Stimulated activated CD4-positive, alpha-beta T cell treated with anti-CD3 and anti-CD28 coated beads, Interleukin-12 subunit alpha, Interleukin-12 subunit beta, amount 100 ng/mL, for 24 hours (primary cell): Measurements from ENCODE around the gene ANKRD63.
A peak's percentile ranks its signal among the peaks of the same experiment; 100 is the strongest.

Experiments used
- DNase-seq, 2 experiments: peaks; one replicate each; pipeline ENCODE4 v3.0.0-alpha.2; 2020; ENCODE audit warnings: low read depth in 2 of 2

ANKRD63 gene

DNA sequence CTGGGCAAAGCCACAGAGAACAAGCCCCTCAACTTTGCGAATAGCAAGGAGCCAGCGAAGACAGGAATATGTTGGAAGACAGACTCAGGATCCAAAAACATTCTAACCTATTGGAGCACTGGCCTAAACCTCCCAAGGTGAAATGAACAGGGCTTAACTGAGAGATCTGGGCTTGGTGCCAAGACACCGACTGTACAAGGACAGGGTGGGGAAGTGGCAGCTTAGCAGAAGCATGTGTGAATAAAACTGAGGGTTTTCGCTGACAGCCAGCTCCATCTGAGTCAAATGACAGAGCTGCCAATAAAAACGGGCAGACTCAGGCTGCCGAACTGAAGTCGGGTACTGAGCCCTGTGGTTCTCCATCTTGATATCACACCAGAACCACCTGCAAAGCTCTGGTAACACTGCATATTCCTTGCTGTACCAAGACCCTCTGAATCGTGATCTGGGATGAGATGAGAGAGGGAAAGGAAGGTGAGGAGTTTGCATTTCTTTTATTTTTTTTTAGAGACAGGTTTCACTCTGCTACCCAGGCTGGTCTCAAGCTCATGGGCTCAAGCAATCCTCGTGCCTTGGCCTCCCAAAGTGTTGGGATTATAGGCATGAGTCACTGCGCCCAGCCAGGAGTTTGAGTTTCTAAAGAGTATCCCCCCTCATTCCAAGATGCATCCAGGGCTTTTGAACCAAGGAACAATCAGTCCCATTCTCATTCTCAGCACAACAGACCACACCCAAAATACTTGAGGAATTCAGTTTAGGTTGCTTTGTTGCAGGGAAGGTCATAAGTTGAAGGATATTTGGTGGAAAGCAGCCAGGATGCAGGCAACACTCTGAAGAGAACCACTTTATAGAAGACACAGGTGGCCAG is 30.9 kb upstream of the ANKRD63 start:
- no peak for DNase-seq

DNA sequence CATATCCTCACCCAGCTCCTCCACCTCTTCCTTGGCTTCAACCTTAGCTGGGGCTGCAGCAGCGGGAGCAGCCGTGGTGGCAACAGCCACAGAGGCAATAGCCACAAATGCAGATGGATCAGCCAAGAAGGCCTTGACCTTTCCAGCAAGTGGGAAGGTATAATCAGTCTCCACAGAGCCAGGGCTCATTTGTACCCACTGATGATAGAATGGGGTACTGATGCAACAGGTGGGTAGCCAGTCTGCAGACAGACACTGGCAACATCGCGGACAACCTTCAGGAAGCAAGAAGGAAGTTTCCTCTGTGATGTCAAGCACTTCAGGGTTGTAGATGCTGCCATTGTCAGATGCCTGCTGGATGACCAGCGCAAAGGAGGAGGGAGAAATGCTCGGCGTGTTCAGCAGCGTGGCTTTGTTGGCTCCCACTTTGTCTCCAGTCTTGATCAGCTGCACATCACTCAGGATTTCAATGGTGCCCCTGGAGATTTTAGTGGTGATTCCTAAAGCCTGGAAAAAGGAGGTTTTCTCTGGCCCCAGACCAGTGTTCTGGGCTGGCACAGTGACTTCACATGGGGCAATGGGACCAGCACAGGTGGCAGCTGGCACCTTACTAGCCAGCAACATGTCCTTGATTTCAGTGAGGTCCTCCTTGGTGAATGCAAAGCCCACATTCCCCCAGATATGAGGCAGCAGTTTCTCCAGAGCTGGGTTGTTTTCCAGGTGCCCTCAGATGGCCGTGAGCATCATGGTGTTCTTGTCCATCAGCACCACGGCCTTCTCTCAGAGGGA is 29.7 kb upstream of the ANKRD63 start:
- no peak for DNase-seq

DNA sequence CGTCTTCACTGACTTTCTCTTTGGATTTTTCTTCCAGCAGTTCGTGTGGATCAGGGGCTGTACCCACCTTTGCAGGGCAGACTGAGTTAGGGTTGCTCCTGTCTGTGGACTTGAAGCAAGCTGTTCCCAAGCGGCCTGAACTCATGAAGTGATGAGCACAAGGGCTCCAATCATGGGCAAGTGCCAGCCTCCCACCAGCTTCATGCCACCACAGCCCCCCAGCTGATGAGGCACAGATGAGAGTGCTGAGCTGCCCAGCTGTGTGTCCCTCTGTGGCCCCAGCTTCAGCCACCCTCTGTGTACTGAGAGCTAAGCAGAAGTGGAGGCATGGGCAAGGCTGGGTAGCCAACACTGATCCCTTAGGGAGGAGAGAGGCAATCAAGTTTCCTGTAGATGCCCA is 28.1 kb upstream of the ANKRD63 start:
- no peak for DNase-seq

DNA sequence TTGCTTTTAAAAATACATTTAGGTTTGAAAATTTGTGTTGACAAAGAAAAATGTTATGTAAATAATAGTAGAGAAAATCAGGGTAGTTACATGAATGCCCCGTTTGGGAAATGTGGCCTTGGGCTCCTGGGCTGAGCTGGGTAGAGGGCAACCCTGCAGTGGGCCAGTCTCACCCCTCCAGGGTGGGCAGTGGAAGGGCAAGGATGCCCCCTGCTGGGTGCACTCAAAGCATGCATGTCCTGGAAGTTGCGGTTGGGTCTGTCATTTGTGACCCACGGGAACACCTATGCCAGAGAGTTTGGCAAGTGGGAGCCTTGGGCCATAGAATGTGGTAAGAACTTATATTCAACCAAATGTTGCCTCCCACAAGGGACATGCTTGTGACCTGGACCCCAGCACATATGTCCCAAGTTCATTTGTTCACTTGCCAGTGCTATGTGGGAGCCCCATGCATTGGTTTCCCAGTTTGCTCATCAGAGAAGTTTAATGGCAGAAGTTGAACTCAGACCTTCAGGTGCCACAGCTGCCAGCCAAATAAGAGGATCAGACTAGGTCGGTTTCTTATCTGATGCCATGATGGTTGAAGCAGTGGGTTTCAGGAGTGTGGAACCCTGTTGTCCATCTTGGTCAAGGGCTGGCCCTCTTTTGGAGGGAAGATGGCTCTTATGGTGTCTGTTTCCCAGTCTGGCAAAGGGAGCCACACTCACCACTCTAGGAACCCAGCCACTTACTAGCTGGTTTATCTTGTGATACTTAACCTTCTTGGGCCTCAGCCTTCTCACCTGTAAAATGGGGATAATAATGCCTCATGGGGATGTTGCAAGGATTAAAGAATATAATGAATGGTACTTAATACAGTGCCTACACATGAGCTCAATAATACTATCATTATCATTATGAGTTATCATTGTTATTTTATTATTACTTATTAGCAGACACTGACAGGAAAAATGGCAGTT is 27.4 kb upstream of the ANKRD63 start:
- DNase-seq: peak in 1 of 2 experiments; percentile 51

DNA sequence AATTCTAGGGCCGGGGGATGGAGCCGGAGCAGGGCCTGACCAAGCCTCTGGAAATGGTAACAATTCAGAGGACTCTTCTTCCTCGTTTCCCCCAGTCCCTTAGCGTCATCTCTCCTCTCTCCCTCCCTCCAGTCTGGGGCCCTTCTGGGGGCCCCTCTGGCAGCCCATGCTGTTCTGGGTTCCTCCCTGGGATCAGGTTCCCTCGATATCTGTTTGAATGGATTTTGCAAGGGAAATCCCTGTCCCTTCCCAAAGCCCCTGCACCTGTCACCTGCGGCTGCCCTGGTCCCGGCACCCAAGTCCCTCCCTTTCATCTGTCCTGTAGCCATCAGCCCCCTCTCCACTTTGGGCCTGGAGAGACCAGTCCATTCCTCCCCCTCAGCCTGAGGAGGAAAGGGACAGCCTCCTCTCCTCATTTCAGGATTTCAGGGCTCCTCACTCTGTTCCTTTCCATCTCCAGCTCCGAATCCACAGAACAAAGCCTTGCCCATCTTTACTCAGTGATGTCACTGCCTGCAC is 26.5 kb upstream of the ANKRD63 start:
- DNase-seq: no peak

DNA sequence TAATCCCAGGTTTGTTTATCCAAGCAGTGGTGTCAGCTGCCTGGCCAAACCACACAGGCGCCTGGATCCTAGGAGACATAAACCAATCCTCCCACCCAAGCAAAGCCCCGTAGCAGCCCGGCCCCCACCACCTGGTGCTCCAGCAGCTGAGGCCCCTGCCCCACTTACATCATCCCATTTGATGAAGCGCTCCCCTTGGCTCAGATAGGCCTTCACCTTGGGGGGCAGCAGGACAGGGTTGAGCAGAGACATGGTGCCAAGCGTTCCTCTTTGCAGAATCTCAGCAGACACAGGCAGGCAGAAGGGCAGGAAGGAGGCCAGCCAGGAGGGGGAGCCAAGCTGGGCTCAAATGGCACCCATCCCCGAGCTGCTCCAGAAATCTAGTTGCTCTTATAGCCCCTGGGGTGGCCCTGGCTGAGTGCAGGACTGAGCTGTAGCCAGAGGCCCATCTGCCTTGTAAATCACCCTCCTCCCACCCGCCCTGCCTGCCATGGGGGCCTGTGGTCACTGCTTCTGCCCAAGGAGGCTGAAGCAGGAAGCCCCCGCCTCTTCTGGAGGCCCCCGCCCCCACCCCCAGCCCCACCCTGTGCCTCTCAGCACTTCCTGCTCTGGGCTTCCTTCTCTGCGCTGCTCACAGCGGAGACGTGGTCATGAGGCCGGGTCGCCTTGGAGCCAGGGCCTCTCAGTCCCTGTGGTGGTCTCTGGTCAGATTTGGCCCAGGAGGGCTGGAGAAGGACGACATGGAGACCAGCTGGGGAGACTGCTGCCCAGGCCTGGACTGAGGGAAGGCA is 24.8 kb upstream of the ANKRD63 start, which contains the start of gene PLCB2:
Gene PLCB2, minus strand, starts transcription at position 515 of the 791 bp plus-strand sequence. Its CDS starts 263 bp downstream, at position 252.
- DNase-seq: peak in 1 of 2 experiments; percentile 54

DNA sequence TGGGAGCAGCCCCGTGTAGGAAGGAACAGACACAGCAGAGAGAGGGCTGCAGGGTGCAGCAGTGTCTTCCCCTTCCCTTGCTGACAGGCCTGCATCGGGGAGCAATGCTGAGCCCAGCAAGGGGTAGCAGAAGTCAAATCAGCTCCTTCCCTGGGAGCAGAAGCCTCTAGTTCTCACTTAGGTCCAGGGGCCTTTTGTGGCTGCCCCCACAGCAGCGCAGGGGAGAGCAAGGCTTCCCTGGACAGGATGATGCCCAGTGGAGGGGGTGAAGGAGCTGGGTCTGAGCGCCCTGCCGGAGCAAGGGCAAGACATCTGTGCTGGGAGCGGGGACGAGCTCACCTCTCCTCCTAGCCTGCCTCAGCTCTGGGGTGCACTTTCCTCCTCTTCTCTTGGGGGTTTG is 24.0 kb upstream of the ANKRD63 start:
- no peak for DNase-seq

DNA sequence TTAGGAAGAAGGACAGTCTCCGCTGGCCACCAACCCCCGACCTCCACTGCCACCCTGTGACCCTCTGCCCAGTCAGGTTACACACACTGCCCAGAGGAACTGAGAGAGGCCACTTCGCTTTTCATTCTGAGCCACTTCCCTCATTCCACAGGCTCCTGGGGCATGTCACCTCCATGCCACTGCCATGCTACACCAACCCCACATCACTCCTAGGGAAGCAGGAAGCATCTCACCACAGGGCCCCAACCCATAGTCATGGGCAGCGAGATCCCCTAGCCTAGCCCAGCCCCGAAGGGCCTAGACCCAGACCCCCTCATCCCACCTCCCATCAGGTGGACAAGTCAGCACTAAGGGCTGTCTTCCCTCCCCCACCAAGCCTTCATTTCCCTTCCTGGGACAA is 23.5 kb upstream of the ANKRD63 start:
- no peak for DNase-seq

DNA sequence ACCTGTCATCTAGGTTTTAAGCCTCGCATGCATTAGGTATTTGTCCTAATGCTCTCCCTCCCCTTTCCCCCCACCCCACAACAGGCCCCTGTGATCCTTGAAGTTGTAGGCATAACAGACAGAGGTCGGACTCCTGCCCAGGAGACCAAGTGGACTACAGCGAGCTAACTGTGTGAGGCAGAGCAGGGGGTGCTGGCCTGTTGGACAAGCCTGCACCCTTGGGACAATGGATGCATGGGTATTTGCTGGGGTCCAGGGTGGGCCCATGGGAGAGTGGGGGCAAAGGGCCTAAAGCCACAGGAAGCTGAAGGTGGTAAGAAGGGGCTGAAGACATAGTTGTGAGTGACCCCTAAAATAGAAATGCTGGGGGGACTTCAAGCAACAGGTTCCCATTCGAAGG is 22.4 kb upstream of the ANKRD63 start:
- no peak for DNase-seq

DNA sequence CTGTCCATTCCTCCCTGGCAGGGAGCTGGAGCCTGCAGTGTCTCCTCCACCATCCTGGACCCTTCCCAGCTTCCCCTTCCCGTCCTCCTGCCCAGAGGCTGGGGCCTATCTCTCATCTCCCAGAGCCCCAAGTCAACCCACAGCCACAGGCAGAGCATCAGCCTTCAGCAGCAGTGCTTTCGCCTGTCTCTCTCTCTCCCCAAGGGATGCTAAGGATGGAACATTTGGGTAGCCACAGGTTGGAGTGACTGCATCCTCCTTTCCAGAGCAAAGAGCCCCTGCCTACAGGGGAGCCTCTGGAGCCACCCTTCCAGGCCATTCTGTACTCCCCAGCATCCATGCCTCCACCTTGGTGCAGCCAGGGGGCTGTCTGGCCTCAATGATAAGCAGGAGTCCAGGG is 20.7 kb upstream of the ANKRD63 start:
- DNase-seq: no peak

DNA sequence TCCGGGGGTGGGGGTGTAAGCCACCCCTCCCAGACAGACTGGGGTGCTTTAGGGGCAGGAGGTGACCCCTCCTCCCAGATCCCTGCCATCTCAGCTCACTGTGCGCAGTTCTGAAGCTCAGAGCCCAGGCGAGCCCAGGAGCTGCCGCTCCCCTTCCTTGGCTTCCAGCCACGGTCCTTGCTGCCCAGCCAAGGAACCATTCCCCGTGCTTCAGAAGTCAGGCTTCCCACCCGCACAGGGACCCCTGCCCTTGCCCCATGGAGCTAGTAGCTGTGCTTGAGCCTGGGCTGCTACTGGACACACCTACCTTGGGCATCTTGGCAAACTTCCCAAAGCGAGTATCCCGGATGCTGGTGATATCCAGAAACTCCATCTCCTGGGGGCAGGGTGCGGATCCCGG is 20.1 kb upstream of the ANKRD63 start:
- DNase-seq: no peak

DNA sequence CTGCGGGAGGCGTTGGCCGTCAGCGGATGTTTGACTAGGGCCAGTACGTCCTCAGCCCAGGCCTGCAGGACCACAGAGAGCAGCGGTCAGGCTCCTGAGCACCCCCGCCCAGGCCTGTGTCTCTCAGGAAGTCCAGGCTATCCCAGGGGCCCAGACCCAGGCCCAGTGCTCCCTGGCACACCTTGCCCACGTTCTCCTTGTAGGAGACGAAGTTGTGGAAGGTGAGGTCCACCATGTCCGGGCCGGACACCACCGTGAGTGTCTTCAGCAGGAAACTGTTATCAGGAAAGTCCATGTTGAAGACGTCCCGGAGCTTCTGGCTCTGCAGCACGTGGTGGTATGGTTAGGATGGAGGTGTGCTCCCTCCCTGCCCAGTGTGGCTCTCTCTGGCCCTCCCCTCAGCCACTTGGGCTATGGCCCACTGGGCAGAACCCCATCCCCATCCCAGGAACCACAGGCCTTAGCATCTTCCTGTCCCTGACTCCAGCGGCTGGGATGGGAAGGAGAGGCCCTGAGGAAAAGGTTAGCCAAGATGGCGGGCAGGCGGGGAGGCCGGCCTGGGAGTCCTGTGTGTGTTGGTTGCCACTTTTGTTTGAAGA is 19.5 kb upstream of the ANKRD63 start:
- no peak for DNase-seq

DNA sequence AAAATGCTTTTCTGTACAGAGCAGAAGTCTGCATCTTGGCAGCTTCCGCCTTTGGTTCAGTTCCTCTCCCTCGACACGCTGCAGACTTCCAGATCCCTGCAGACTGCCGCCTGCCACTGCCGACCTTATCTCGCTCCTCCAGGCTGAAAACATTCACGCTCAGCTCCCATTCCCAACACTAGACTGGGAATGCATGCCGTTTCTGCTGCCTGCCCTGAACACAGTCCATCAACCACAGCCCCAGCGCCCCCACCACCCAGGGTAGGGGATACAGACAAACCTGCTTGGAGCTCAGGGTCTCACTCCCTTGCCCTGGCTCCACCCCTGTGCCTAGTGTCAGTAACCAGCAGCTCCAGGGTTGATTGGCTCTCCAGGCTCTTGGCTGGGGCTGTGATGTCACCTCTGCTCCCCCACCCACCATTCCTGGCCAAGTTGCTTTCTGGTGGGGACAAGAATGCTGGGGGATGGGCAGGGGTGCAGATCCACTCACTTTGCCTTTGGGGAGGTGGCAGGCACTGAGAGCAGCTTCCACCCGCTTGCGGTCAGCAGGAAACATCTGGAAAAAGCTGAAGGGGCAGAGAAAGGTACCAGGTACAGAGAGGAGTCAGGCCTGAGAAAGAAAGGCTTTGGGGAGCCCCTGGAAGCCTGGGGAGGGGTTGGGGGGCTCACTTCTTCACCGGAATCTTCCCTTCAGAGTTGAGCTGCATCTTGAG is 18.8 kb upstream of the ANKRD63 start:
- DNase-seq: no peak

DNA sequence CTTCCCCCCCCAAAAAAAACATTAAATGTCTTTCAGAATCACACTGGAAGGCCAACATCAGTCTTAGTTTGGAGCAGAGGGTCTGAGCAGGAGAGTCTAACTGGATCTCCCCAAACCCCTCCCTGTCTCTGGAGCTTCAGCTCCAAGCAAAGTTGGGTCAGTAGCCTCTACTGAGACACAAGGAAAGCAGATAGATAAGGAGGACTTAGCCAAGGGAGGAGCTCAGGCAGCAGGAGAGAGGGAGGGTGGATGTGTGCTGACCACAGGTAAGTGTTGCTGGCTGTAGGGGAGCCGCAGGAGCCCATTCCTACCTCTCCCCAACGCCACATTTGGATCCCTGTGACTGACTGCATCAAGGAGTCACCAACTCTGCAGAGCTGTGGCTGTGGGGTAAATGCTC is 17.9 kb upstream of the ANKRD63 start:
- no peak for DNase-seq

DNA sequence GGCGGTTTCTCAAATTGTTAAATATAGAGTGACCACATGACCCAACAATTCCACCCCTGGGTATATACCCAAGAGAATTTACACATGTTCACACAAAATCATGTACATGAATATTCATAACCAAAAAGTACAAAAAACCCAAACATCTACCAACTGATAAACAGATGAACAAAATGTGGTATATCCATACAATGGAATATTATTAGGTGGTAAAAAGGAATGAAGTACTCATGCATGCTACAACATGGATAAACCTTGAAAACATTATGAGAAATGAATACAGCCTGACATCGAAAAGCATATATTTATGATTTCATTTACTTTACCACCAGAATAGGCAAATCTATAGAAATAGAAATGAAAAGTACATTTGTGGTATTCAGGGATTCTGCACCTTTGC is 17.5 kb upstream of the ANKRD63 start:
- DNase-seq: no peak

DNA sequence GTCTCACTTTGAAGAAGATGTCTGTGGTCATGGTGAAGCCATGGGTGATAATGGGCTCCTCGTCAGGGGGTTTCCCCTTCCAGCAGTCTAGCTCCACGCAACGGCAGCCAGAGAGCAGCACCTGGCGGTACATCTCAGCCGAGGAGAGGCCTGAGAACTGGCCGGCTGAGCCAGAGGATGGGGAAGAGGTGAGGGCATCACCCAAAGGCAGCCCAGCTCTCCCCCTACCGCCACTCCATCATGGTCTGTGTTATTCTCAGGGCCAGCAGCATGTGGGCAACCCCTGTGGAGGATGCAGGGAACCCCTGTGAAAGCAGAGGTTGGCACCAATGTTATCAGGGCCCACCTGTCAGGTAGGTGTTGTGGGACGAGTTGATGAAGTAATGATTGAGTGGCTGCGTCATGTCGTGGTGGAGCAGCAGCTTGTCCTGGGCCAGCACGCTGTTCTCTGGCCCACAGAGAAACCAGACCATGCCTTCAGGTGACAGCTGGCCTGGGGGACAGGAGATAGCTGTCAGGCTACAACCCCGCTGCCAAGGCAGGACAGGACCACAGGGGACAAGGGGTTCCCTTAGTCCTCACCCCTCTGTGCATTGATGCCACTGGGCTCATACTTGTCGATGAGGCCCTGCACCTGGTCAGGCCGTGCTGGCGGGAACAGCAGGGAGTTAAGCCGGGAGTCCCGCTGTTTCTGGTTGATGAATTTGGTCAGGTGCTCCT is 15.5 kb upstream of the ANKRD63 start:
- no peak for DNase-seq

DNA sequence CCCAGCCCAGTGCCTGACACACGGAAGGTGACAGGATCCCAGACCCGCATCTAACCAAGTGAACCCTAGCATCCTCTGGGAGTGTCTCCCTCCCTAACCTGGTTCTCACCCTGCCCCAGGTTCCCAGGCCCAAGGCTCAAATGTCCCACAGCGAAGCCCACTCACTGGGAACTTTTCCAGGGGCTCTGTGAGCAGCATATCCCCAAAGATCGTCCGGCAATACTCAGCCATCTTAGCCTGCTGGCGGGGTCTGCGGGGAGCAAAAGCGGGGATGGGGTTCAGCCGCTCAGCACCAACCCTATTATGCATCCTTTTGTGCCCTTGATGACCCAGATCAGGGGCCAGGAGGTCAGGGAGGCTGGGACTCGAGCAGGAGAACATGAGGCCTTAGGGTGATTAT is 14.5 kb upstream of the ANKRD63 start:
- DNase-seq: no peak

DNA sequence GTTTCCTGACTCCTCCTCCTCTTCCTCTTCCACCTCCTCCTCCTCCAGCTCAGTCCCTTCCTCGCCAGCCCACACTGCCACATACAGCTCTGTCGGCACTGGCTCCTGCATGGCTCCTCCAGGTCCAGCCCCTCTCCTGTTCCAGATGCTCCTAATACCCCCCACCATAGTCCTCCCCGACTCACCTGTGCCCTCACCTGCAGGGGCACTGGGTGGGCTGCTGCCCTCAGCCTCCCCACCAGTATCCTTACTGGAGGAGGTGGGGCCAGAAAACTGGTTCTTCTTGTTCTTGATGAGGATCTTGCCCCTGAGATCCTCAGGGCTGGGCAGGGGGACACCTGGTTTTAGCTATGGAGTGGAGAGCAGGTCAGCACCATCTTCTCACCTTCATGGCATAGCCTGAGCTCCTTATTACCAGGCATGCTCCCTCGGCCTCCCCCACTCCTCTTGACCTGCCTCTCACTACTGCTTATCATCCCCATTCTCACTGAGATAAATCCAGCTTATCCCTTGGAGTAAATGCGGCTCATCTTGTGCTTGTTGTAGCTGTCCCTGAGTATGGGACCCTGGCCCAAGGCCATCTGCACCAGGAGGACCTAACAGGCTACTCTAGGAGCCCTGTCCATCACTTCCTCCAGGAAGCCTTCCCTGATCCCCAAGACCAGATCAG is 13.8 kb upstream of the ANKRD63 start:
- DNase-seq: no peak
